Measurements from ENCODE around the gene UBTD2. TPM values are rescaled to one million over a fixed set of nuclear protein-coding genes. Genes with fewer than 3 reads are reported as not detected.

UBTD2 gene
- total RNA-seq, 4 donors from 2014 or later = 17.3 to 26.6 (median 20.2) TPM

DNA sequence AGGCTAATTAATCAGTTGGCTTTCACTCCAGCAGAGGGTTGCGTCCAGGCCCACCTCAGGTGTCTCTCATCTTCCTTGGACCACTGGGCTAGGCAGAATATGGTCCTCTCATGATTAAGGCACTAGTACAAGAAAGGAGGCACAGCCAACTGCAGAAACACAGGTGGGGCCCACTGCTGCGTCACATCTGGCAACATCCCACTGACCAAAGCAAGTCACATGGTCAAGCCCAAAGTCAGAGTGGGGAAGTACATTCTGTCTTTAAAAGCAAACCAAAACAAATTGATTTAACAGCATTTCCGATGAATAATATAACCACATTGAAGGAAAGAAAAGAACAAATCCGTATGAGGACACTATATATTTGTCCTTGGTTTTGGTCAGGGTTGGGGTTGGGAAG, 28.0 kb upstream of the UBTD2 start:
- 73 to 93% methylated on average over 4 of the region's 4 CpGs for WGBS, 2 donors (ENCODE audit: low coverage in 1 of 2)
- no peaks in the 10 kb centered on the region for H3K9me3 ChIP-seq
- H3K27me3 ChIP-seq = no peaks in the 10 kb centered on the region
- no peak for TF ChIP-seq POLR2A (IDR thresholded peaks at IDR 0.05)
- no peak for TF ChIP-seq EP300 (IDR thresholded peaks at IDR 0.05)
- no peak for TF ChIP-seq POLR2AphosphoS5 (IDR thresholded peaks at IDR 0.05)
- TF ChIP-seq, protein P1, sequence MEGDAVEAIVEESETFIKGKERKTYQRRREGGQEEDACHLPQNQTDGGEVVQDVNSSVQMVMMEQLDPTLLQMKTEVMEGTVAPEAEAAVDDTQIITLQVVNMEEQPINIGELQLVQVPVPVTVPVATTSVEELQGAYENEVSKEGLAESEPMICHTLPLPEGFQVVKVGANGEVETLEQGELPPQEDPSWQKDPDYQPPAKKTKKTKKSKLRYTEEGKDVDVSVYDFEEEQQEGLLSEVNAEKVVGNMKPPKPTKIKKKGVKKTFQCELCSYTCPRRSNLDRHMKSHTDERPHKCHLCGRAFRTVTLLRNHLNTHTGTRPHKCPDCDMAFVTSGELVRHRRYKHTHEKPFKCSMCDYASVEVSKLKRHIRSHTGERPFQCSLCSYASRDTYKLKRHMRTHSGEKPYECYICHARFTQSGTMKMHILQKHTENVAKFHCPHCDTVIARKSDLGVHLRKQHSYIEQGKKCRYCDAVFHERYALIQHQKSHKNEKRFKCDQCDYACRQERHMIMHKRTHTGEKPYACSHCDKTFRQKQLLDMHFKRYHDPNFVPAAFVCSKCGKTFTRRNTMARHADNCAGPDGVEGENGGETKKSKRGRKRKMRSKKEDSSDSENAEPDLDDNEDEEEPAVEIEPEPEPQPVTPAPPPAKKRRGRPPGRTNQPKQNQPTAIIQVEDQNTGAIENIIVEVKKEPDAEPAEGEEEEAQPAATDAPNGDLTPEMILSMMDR (IDR thresholded peaks at IDR 0.05) = no peak
- H3K4me1 ChIP-seq = no peaks in the 10 kb centered on the region
- no peaks in the 10 kb centered on the region for H3K36me3 ChIP-seq
- no peak overlapping the region for H3K27ac ChIP-seq
- H3K4me3 ChIP-seq = no peak overlapping the region
- no peak for ATAC-seq

DNA sequence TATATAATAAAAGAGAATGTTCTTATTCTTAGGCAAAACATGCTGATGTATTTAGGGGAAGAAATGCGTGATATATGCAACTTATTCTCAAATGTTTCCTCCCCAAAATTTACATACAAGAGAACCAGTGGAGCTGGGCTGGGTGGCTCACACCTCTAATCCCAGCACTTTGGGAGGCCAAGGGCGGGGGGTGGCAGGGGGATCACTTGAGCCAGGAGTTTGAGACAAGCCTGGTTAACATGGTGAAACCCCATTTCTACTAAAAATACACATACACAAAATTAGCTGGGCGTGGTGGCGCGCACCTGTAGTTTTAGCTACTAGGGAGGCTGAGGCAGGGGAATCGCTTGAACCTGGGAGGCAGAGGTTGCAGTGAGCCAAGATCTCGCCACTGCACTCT, 27.5 kb upstream of the UBTD2 start:
- Histone ChIP-seq H3K9me3 (peaks cover 0 to 2% (median 0%) of the 10 kb centered on the region in 3 donors), H3K4me3 (no peak overlapping the region), H3K4me1 (no peaks in the 10 kb centered on the region), H3K36me3 (no peaks in the 10 kb centered on the region), H3K27me3 (no peaks in the 10 kb centered on the region), H3K27ac (no peak overlapping the region)
- TF ChIP-seq POLR2A (IDR thresholded peaks at IDR 0.05) = no peak
- no peak for TF ChIP-seq POLR2AphosphoS5 (IDR thresholded peaks at IDR 0.05)
- TF ChIP-seq EP300 (IDR thresholded peaks at IDR 0.05) = no peak
- TF ChIP-seq, protein P1 (IDR thresholded peaks at IDR 0.05) = no peak
- ATAC-seq = no peak
- WGBS, 2 donors (ENCODE audit: low coverage in 1 of 2) = 92 to 96% methylated on average over 2 to 7 of the region's 7 CpGs

DNA sequence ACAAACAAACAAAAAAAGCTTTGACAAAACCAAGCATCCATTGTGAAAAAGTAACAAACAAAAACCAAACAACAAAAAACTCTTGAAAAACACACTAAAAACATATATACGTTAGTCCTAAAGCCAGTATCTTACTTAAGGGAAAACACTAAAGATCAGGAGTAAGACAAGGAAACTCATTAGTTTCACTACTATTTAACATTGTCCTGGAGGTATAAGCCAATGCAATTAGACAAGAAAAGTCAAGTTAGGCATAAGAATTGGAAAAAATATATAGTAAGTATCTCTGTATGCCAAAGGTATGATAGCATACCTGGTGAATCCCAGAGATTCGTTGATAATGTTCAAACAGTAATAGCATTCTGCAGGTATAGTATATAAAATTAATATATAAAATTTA, 21.8 kb upstream of the UBTD2 start:
- WGBS, 2 donors (ENCODE audit: low coverage in 1 of 2) = 90 to 91% methylated on average over 2 of the region's 2 CpGs
- Histone ChIP-seq H3K36me3 (no peaks in the 10 kb centered on the region), H3K27ac (no peak overlapping the region), H3K9me3 (peaks cover 0 to 10% (median 0%) of the 10 kb centered on the region in 3 donors), H3K4me3 (no peak overlapping the region), H3K4me1 (no peaks in the 10 kb centered on the region), H3K27me3 (no peaks in the 10 kb centered on the region)
- TF ChIP-seq, protein P1 (IDR thresholded peaks at IDR 0.05) = no peak
- no peak for TF ChIP-seq POLR2AphosphoS5 (IDR thresholded peaks at IDR 0.05)
- TF ChIP-seq EP300 (IDR thresholded peaks at IDR 0.05) = no peak
- TF ChIP-seq POLR2A (IDR thresholded peaks at IDR 0.05) = no peak
- ATAC-seq = no peak

DNA sequence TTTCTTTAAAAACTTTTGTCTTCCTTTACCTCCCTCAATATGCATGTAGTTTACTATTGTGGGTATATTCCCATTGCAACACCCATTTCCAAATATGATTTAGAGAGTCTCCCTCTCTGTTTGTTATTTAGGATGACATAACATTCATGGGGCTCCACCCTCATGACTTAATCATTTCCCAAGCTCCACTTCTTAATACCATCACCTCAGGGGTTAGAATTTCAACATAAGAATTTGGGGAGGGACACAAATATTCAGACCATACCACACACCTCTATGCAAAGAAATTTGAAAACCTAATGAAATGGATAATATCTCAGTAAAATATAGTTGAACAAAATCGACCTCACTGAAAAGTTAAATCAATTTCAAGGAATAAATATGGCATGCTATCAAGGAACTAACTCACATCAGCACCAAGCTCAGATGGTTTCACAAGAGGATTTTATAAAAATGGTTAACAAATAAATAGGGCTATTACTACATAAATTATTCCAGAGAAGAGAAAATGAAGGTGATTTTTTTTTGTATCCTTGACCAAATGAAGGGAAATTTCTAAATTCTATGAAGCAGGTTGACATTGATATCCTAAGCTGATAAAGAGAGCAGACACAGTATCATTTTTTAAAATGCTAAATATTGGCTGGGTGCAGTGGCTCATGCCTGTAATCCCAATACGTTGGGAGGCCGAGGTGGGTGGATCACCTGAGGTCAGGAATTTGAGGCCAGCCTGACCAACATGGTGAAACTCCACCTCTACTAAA, 20.2 kb upstream of the UBTD2 start:
- TF ChIP-seq EP300 (IDR thresholded peaks at IDR 0.05) (no peak), POLR2A (IDR thresholded peaks at IDR 0.05) (no peak), POLR2AphosphoS5 (IDR thresholded peaks at IDR 0.05) (no peak)
- TF ChIP-seq, protein P1 (IDR thresholded peaks at IDR 0.05) = no peak
- Histone ChIP-seq H3K27ac (no peak overlapping the region), H3K9me3 (peaks cover 0 to 10% (median 0%) of the 10 kb centered on the region in 3 donors), H3K27me3 (no peaks in the 10 kb centered on the region), H3K36me3 (no peaks in the 10 kb centered on the region), H3K4me3 (no peak overlapping the region), H3K4me1 (no peaks in the 10 kb centered on the region)
- WGBS, 2 donors (ENCODE audit: low coverage in 1 of 2) = 71 to 90% methylated on average over 3 of the region's 3 CpGs
- peak; percentile 78 for ATAC-seq

DNA sequence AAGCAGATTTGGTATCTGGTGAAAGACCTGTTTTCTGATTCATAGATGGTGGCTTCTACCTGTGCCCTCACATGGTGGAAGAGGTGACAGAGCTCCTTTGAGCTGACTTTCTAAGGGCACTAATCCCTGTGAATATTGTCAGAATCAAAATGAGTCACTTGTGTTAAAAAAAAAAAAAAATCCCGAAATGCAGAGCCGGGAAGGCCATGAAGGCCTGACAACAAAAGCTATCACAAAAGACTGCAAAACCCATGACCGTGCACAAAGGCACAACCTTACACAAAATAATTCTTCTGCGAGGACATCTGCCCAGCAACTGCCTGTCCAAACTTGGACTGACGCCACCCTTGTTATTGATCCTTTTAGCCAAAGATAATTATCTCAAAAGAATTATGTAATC, 19.6 kb upstream of the UBTD2 start:
- no peak for ATAC-seq

More for the DNA sequence above, 19.6 kb upstream of the UBTD2 start:
- WGBS, 2 donors (ENCODE audit: low coverage in 1 of 2) = 83 to 88% methylated on average over 4 to 5 of the region's 5 CpGs
- Histone ChIP-seq H3K4me3 (no peak overlapping the region), H3K36me3 (no peaks in the 10 kb centered on the region), H3K27me3 (no peaks in the 10 kb centered on the region), H3K9me3 (peaks cover 0 to 10% (median 0%) of the 10 kb centered on the region in 3 donors), H3K4me1 (no peaks in the 10 kb centered on the region), H3K27ac (no peak overlapping the region)
- TF ChIP-seq, protein P1 (IDR thresholded peaks at IDR 0.05) = no peak
- no peak for TF ChIP-seq POLR2A (IDR thresholded peaks at IDR 0.05)
